ENCODE measurements around the gene MDK.
"Not testable (repeated sequence)": the region's sequence is repeated elsewhere in the genome, so short reads cannot be mapped to it uniquely, and the experiment has no call there.

The MDK gene

DNA sequence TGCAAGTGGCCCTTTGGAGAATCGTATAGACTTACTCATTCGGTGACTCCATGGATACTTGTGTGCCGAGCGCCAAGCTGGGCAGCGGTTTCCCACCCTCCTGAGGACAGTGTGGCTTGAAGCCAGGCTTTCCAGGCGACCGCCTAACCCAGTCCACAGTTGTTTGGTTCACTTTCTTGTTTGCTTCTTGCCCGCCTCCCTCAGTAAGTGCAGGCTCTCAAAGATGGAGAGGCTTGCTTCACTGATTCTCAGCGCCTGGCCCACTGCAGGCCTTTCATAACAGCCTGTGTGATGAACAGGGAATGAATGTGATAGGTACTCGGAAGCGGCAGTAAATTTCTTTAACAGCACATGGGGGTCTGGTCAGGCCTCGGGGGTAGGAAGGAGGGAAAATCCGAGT is 11.2 kb upstream of the MDK start:
- Histone ChIP-seq H2BK120ac (ENCODE audit: low read depth, low read length) (no peak overlapping the region), H3K36me3 (ENCODE audit: control insufficient read depth, insufficient read depth, low read length) (no peaks in the 10 kb centered on the region), H3K9ac (ENCODE audit: low read length) (no peak overlapping the region), H2BK15ac (replicated peaks; ENCODE audit: low read depth) (no peak overlapping the region), H3K79me1 (ENCODE audit: low read length) (no peaks in the 10 kb centered on the region), H3K4me2 (ENCODE audit: low read length) (no peak overlapping the region), H2BK5ac (ENCODE audit: low read length) (no peak overlapping the region), H3K23ac (ENCODE audit: low read length) (no peak overlapping the region), H3K79me2 (ENCODE audit: control insufficient read depth, insufficient read depth, low read length) (no peaks in the 10 kb centered on the region), H3K27me3 (ENCODE audit: insufficient read depth, low read length, poor library complexity) (no peaks in the 10 kb centered on the region), H3K27ac (ENCODE audit: low read depth, low read length) (no peak overlapping the region), H3K4me1 (ENCODE audit: control insufficient read depth, low read depth, low read length) (no peaks in the 10 kb centered on the region), H3K4ac (ENCODE audit: low read depth, low read length) (no peak overlapping the region), H3K56ac (ENCODE audit: low read length) (no peak overlapping the region), H4K8ac (ENCODE audit: low read depth, low read length) (no peak overlapping the region), H3K4me3 (ENCODE audit: low read length) (no peak overlapping the region), H2AK5ac (ENCODE audit: low read length) (no peak overlapping the region), H3K18ac (ENCODE audit: low read length) (no peak overlapping the region), H4K5ac (ENCODE audit: low read length) (no peak overlapping the region)
- no peak for DNase-seq
- WGBS (ENCODE audit: extremely low coverage, insufficient coverage, low lambda C conversion rate) = no CpG with 5 or more reads among the region's 13 CpGs

DNA sequence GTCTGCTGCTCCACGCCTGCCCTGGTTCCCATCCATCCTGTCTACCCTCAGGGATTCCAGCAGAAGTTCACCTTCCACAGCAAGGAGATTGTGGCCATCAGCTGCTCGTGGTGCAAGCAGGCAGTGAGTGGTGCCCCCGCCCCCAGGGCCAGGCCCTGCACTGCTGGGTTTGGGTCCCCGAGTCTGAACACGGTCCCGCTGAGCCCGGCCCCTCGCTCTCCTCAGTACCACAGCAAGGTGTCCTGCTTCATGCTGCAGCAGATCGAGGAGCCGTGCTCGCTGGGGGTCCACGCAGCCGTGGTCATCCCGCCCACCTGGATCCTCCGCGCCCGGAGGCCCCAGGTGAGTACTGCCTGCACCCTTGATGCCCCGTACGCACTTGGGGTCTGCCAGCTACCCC is 10.2 kb upstream of the MDK start:
- H2AK5ac ChIP-seq (ENCODE audit: low read length); H3K4ac ChIP-seq (ENCODE audit: low read depth, low read length); H3K79me1 ChIP-seq (ENCODE audit: low read length); H3K4me1 ChIP-seq (ENCODE audit: control insufficient read depth, low read depth, low read length); H3K56ac ChIP-seq (ENCODE audit: low read length); H3K27me3 ChIP-seq (ENCODE audit: insufficient read depth, low read length, poor library complexity); H2BK5ac ChIP-seq (ENCODE audit: low read length); H4K8ac ChIP-seq (ENCODE audit: low read depth, low read length); H3K36me3 ChIP-seq (ENCODE audit: control insufficient read depth, insufficient read depth, low read length); H3K4me3 ChIP-seq (ENCODE audit: low read length); H2BK120ac ChIP-seq (ENCODE audit: low read depth, low read length); H3K27ac ChIP-seq (ENCODE audit: low read depth, low read length); DNase-seq; H3K4me2 ChIP-seq (ENCODE audit: low read length); H3K9ac ChIP-seq (ENCODE audit: low read length); H3K23ac ChIP-seq (ENCODE audit: low read length); H3K18ac ChIP-seq (ENCODE audit: low read length); H3K79me2 ChIP-seq (ENCODE audit: control insufficient read depth, insufficient read depth, low read length); H4K5ac ChIP-seq (ENCODE audit: low read length); H2BK15ac ChIP-seq (replicated peaks; ENCODE audit: low read depth): not testable (repeated sequence)
- no CpG with 5 or more reads among the region's 19 CpGs for WGBS (ENCODE audit: extremely low coverage, insufficient coverage, low lambda C conversion rate)

GRCh38 chr11:46372086-46372485 is 9.4 kb upstream of the MDK start:
- no peak for DNase-seq
- H3K36me3 ChIP-seq (ENCODE audit: control insufficient read depth, insufficient read depth, low read length) = peaks cover 4% of the 10 kb centered on the region
- no CpG with 5 or more reads among the region's 10 CpGs for WGBS (ENCODE audit: extremely low coverage, insufficient coverage, low lambda C conversion rate)

GRCh38 chr11:46372501-46372900 is 9.0 kb upstream of the MDK start:
- not testable (repeated sequence) for H3K56ac ChIP-seq (ENCODE audit: low read length); H4K5ac ChIP-seq (ENCODE audit: low read length); DNase-seq; H2BK15ac ChIP-seq (replicated peaks; ENCODE audit: low read depth); H2BK120ac ChIP-seq (ENCODE audit: low read depth, low read length); H3K9ac ChIP-seq (ENCODE audit: low read length); H4K8ac ChIP-seq (ENCODE audit: low read depth, low read length); H3K27ac ChIP-seq (ENCODE audit: low read depth, low read length); H2AK5ac ChIP-seq (ENCODE audit: low read length); H3K79me1 ChIP-seq (ENCODE audit: low read length); H3K36me3 ChIP-seq (ENCODE audit: control insufficient read depth, insufficient read depth, low read length); H3K4me2 ChIP-seq (ENCODE audit: low read length); H3K4ac ChIP-seq (ENCODE audit: low read depth, low read length); H3K4me3 ChIP-seq (ENCODE audit: low read length); H3K79me2 ChIP-seq (ENCODE audit: control insufficient read depth, insufficient read depth, low read length); H3K4me1 ChIP-seq (ENCODE audit: control insufficient read depth, low read depth, low read length); H2BK5ac ChIP-seq (ENCODE audit: low read length); H3K27me3 ChIP-seq (ENCODE audit: insufficient read depth, low read length, poor library complexity); H3K23ac ChIP-seq (ENCODE audit: low read length); H3K18ac ChIP-seq (ENCODE audit: low read length)
- WGBS (ENCODE audit: extremely low coverage, insufficient coverage, low lambda C conversion rate) = no CpG with 5 or more reads among the region's 15 CpGs

More at GRCh38 chr11:46372086-46372485, 9.4 kb upstream of the MDK start:
- Histone ChIP-seq H3K9ac (ENCODE audit: low read length) (no peak overlapping the region), H4K5ac (ENCODE audit: low read length) (no peak overlapping the region), H2BK15ac (replicated peaks; ENCODE audit: low read depth) (no peak overlapping the region), H3K79me1 (ENCODE audit: low read length) (no peaks in the 10 kb centered on the region), H3K27me3 (ENCODE audit: insufficient read depth, low read length, poor library complexity) (no peaks in the 10 kb centered on the region), H3K79me2 (ENCODE audit: control insufficient read depth, insufficient read depth, low read length) (no peaks in the 10 kb centered on the region), H3K23ac (ENCODE audit: low read length) (no peak overlapping the region), H2BK5ac (ENCODE audit: low read length) (no peak overlapping the region), H3K4me1 (ENCODE audit: control insufficient read depth, low read depth, low read length) (no peaks in the 10 kb centered on the region), H3K18ac (ENCODE audit: low read length) (no peak overlapping the region), H3K4ac (ENCODE audit: low read depth, low read length) (no peak overlapping the region), H2BK120ac (ENCODE audit: low read depth, low read length) (no peak overlapping the region), H3K56ac (ENCODE audit: low read length) (no peak overlapping the region), H2AK5ac (ENCODE audit: low read length) (no peak overlapping the region), H3K4me3 (ENCODE audit: low read length) (no peak overlapping the region), H3K4me2 (ENCODE audit: low read length) (no peak overlapping the region), H3K27ac (ENCODE audit: low read depth, low read length) (no peak overlapping the region), H4K8ac (ENCODE audit: low read depth, low read length) (no peak overlapping the region)

DNA sequence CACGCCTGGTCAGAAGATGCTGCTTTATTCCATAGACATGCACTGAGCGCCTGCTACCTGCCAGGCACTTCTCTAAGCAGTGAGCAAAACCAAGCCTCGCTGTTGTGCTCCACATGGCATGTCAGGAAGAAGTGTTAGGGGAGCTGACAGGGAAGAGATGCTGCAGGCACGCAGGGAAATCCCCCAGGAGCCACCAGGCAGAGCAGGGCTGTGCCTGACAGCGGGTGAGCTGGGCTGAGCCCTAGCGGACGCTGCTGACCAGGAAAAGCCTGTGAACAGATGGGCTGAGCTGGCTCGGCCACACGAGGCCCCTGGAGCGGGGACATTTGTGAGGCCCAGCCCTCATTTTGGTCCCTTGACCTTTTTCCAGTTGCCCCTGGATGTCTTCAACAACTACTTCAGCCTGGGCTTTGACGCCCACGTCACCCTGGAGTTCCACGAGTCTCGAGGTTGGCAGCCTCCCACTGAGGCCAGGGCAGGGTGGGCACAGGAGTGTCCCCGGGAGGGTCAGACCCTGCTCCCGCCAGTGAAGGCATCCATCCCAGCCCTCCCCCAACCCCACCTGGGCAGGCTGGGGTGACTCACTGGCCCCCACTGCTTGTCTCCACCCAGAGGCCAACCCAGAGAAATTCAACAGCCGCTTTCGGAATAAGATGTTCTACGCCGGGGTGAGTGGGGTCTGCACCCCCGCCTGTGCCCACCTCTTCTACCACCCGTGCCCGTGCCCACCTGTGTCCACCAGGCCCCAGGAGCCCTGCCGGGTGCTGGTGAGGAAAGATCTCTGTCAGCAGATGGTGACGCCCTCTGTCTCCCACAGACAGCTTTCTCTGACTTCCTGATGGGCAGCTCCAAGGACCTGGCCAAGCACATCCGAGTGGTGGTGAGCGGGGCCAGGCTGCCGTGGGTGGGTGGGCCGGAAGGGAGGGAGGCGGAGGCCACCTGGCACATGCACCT is 7.4 kb upstream of the MDK start:
- WGBS (ENCODE audit: extremely low coverage, insufficient coverage, low lambda C conversion rate) = no CpG with 5 or more reads among the region's 30 CpGs
- no peak overlapping the region for H3K4me3 ChIP-seq (ENCODE audit: low read length)
- H2BK120ac ChIP-seq (ENCODE audit: low read depth, low read length) = no peak overlapping the region
- H3K4me2 ChIP-seq (ENCODE audit: low read length) = no peak overlapping the region
- no peak overlapping the region for H3K9ac ChIP-seq (ENCODE audit: low read length)
- H4K8ac ChIP-seq (ENCODE audit: low read depth, low read length) = no peak overlapping the region
- no peak overlapping the region for H3K27ac ChIP-seq (ENCODE audit: low read depth, low read length)
- no peaks in the 10 kb centered on the region for H3K4me1 ChIP-seq (ENCODE audit: control insufficient read depth, low read depth, low read length)
- no peak overlapping the region for H2AK5ac ChIP-seq (ENCODE audit: low read length)
- H3K79me1 ChIP-seq (ENCODE audit: low read length) = no peaks in the 10 kb centered on the region
- H3K23ac ChIP-seq (ENCODE audit: low read length) = no peak overlapping the region
- H2BK15ac ChIP-seq (replicated peaks; ENCODE audit: low read depth) = no peak overlapping the region
- no peak overlapping the region for H3K4ac ChIP-seq (ENCODE audit: low read depth, low read length)
- H4K5ac ChIP-seq (ENCODE audit: low read length) = no peak overlapping the region
- no peak overlapping the region for H3K56ac ChIP-seq (ENCODE audit: low read length)
- H3K79me2 ChIP-seq (ENCODE audit: control insufficient read depth, insufficient read depth, low read length) = no peaks in the 10 kb centered on the region
- H3K36me3 ChIP-seq (ENCODE audit: control insufficient read depth, insufficient read depth, low read length) = peaks cover 4% of the 10 kb centered on the region
- no peak overlapping the region for H2BK5ac ChIP-seq (ENCODE audit: low read length)
- no peak for DNase-seq
- no peaks in the 10 kb centered on the region for H3K27me3 ChIP-seq (ENCODE audit: insufficient read depth, low read length, poor library complexity)
- H3K18ac ChIP-seq (ENCODE audit: low read length) = no peak overlapping the region

DNA sequence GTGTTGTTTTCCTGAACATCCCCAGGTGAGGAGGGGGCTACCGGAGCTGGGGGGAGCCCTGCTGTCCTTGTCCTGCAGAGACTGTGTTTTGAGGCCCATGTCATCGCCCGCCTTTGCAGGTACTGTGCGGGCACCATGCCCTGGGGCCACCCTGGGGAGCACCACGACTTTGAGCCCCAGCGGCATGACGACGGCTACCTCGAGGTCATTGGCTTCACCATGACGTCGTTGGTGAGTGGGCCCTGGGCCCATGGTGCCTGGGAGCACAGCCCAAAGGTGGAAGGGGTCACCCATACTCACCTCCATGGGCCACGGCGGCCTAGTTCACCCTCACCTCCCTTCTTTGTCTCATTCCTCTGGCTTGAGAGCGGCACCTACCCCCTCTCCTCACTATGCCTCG is 6.7 kb upstream of the MDK start:
- Histone ChIP-seq H4K8ac (ENCODE audit: low read depth, low read length) (no peak overlapping the region), H3K4me1 (ENCODE audit: control insufficient read depth, low read depth, low read length) (no peaks in the 10 kb centered on the region), H3K4me3 (ENCODE audit: low read length) (no peak overlapping the region), H4K5ac (ENCODE audit: low read length) (no peak overlapping the region), H3K36me3 (ENCODE audit: control insufficient read depth, insufficient read depth, low read length) (peaks cover 4% of the 10 kb centered on the region), H3K27me3 (ENCODE audit: insufficient read depth, low read length, poor library complexity) (no peaks in the 10 kb centered on the region), H2BK5ac (ENCODE audit: low read length) (no peak overlapping the region), H3K4ac (ENCODE audit: low read depth, low read length) (no peak overlapping the region), H3K56ac (ENCODE audit: low read length) (no peak overlapping the region), H2AK5ac (ENCODE audit: low read length) (no peak overlapping the region), H2BK120ac (ENCODE audit: low read depth, low read length) (no peak overlapping the region), H3K23ac (ENCODE audit: low read length) (no peak overlapping the region), H3K79me1 (ENCODE audit: low read length) (no peaks in the 10 kb centered on the region), H3K9ac (ENCODE audit: low read length) (no peak overlapping the region), H3K27ac (ENCODE audit: low read depth, low read length) (no peak overlapping the region), H3K79me2 (ENCODE audit: control insufficient read depth, insufficient read depth, low read length) (no peaks in the 10 kb centered on the region), H3K18ac (ENCODE audit: low read length) (no peak overlapping the region), H2BK15ac (replicated peaks; ENCODE audit: low read depth) (no peak overlapping the region), H3K4me2 (ENCODE audit: low read length) (no peak overlapping the region)
- DNase-seq = no peak
- WGBS (ENCODE audit: extremely low coverage, insufficient coverage, low lambda C conversion rate) = no CpG with 5 or more reads among the region's 15 CpGs
